Effector memory CD4-positive, alpha-beta T cell (primary cell): ENCODE results near the gene ATXN10.
"Not testable (repeated sequence)": the region's sequence is repeated elsewhere in the genome, so short reads cannot be mapped to it uniquely, and the experiment has no call there.

ENCODE experiments used
- DNase-seq, 3 donors: peaks; one replicate each; pipeline ENCODE4 v3.0.0-alpha.2; 2020
- H3K27ac ChIP-seq: 2 replicates; pipeline ENCODE4 v1.7.0; 2013; ENCODE audit warnings: mild to moderate bottlenecking, low read length, moderate library complexity; ENCODE audit not compliant: insufficient read depth, poor library complexity, severe bottlenecking
- H3K27me3 ChIP-seq: replicated peaks from 2 replicates; pipeline ENCODE4 v1.7.0; 2013; ENCODE audit warnings: mild to moderate bottlenecking, low read length; ENCODE audit not compliant: insufficient read depth, control insufficient read depth, poor library complexity, severe bottlenecking
- H3K36me3 ChIP-seq: 2 replicates; pipeline ENCODE4 v1.7.0; 2013; ENCODE audit warnings: mild to moderate bottlenecking, low read length, moderate library complexity; ENCODE audit not compliant: control insufficient read depth, insufficient read depth
- H3K4me1 ChIP-seq: 2 replicates; pipeline ENCODE4 v1.7.0; 2013; ENCODE audit warnings: low read length, mild to moderate bottlenecking; ENCODE audit not compliant: control insufficient read depth, insufficient read depth, poor library complexity, severe bottlenecking
- H3K4me3 ChIP-seq: 2 replicates; pipeline ENCODE4 v1.7.0; 2013; ENCODE audit warnings: low read length, low read depth, mild to moderate bottlenecking; ENCODE audit not compliant: insufficient read depth, poor library complexity, severe bottlenecking
- H3K9me3 ChIP-seq: 2 replicates; pipeline ENCODE4 v1.7.0; 2013; ENCODE audit warnings: mild to moderate bottlenecking, low read length, moderate library complexity; ENCODE audit not compliant: control insufficient read depth

The ATXN10 gene

GRCh38 chr22:45703758-45704157, 32.1 kb downstream of the ATXN10 start:
- H3K4me1 ChIP-seq, result no peaks in the 10 kb centered on the region
- no peak overlapping the region for H3K27ac ChIP-seq
- H3K27me3 ChIP-seq, result no peaks in the 10 kb centered on the region
- H3K4me3 ChIP-seq, result no peak overlapping the region
- DNase-seq, result no peak
- H3K36me3 ChIP-seq, result peaks cover 35% of the 10 kb centered on the region
- no peaks in the 10 kb centered on the region for H3K9me3 ChIP-seq

DNA sequence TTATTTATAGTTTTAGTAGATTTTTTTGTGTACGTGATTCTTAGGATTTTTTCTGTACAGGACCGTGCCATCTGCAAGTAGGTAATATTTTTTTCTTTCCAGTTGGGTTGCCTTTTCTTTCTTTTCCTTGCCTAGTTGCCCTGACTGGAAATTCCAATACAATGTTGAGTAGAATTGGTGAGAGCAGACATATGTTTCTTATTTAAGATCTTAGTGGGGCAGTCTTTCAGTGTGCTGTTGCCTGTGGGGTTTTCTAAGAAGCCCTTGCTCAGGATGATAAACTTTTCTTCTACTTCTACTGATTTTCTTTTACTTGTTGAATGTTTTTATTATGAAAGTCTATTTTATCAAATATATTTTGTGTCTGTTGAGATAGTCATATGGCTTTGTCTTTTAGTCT, 33.0 kb downstream of the ATXN10 start:
- H3K4me1 ChIP-seq, result no peaks in the 10 kb centered on the region
- DNase-seq, result no peak
- no peaks in the 10 kb centered on the region for H3K9me3 ChIP-seq
- H3K27me3 ChIP-seq, result no peaks in the 10 kb centered on the region
- no peak overlapping the region for H3K27ac ChIP-seq
- H3K4me3 ChIP-seq, result no peak overlapping the region
- peaks cover 38% of the 10 kb centered on the region for H3K36me3 ChIP-seq

- no peaks in the 10 kb centered on the region for H3K4me1 ChIP-seq
- DNase-seq, result no peak
Measured at GRCh38 chr22:45707605-45708004, 36.0 kb downstream of the ATXN10 start.

DNA sequence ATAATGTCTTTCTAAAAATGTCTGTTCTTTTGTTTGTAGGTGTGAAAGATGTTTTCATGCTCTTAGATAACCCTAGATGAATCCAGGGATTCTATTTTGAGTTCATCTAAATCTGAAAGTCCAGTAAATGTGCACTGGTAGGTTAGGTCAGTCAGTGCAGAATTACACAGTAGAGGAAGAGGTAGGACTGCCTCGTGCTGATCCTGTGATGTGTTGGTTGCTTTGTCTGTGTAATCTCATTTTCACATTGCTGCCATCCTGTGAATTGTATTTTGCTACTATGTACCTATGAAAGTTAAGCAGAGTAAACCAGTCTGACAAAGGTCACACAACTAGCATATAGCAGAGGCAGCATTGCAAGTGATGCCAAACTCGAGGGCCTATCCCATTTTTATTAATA, 36.5 kb downstream of the ATXN10 start:
- no peaks in the 10 kb centered on the region for H3K9me3 ChIP-seq
- no peaks in the 10 kb centered on the region for H3K4me1 ChIP-seq
- no peaks in the 10 kb centered on the region for H3K27me3 ChIP-seq
- DNase-seq, result no peak
- H3K36me3 ChIP-seq, result peaks cover 23% of the 10 kb centered on the region
- no peak overlapping the region for H3K4me3 ChIP-seq
- H3K27ac ChIP-seq, result no peak overlapping the region

More at GRCh38 chr22:45707605-45708004, 36.0 kb downstream of the ATXN10 start:
- Histone ChIP-seq H3K27me3 (no peaks in the 10 kb centered on the region), H3K36me3 (peaks cover 26% of the 10 kb centered on the region), H3K9me3 (no peaks in the 10 kb centered on the region), H3K4me3 (no peak overlapping the region), H3K27ac (no peak overlapping the region)

GRCh38 chr22:45709060-45709739, 37.6 kb downstream of the ATXN10 start:
- no peaks in the 10 kb centered on the region for H3K9me3 ChIP-seq
- no peaks in the 10 kb centered on the region for H3K4me1 ChIP-seq
- no peak overlapping the region for H3K27ac ChIP-seq
- H3K27me3 ChIP-seq, result no peaks in the 10 kb centered on the region
- H3K36me3 ChIP-seq, result peaks cover 23% of the 10 kb centered on the region
- no peak for DNase-seq
- no peak overlapping the region for H3K4me3 ChIP-seq

- Histone ChIP-seq H3K9me3 (no peaks in the 10 kb centered on the region), H3K27me3 (no peaks in the 10 kb centered on the region), H3K36me3 (peaks cover 25% of the 10 kb centered on the region), H3K27ac (no peak overlapping the region), H3K4me3 (no peak overlapping the region), H3K4me1 (no peaks in the 10 kb centered on the region)
- DNase-seq, result no peak
Measured at GRCh38 chr22:45709866-45710265, 38.2 kb downstream of the ATXN10 start.

GRCh38 chr22:45710469-45710868, 38.8 kb downstream of the ATXN10 start:
- H3K27me3 ChIP-seq, result no peaks in the 10 kb centered on the region
- H3K4me1 ChIP-seq, result no peaks in the 10 kb centered on the region
- H3K27ac ChIP-seq, result no peak overlapping the region
- DNase-seq, result no peak
- peaks cover 30% of the 10 kb centered on the region for H3K36me3 ChIP-seq
- no peaks in the 10 kb centered on the region for H3K9me3 ChIP-seq
- H3K4me3 ChIP-seq, result no peak overlapping the region

GRCh38 chr22:45714390-45714789, 42.8 kb downstream of the ATXN10 start:
- not testable (repeated sequence) for DNase-seq, H3K4me3 ChIP-seq, H3K27me3 ChIP-seq, H3K27ac ChIP-seq, H3K4me1 ChIP-seq, H3K9me3 ChIP-seq
- peaks cover 12% of the 10 kb centered on the region for H3K36me3 ChIP-seq

DNA sequence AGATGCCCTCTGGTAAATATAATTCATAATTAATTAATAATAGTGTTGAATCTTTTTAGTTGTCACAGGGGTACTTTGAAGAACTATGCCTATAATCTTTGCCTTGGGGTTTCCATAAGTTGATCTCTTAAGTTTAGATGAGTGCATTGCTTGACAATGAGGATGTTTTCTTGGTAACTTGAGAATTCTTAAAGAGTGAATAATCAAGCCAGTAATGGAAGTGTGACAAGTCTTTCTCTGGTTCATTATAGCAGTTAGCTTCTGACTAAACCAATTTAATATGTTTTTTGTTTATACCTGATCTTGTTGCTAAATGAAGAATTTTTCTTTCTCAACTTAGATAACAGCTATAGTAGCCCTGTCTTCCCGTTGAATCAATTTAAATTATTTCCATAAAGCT, 46.2 kb downstream of the ATXN10 start:
- no peaks in the 10 kb centered on the region for H3K4me1 ChIP-seq
- no peak overlapping the region for H3K27ac ChIP-seq
- no peaks in the 10 kb centered on the region for H3K9me3 ChIP-seq
- DNase-seq, result no peak
- H3K27me3 ChIP-seq, result no peaks in the 10 kb centered on the region
- H3K4me3 ChIP-seq, result no peak overlapping the region
- peaks cover 16% of the 10 kb centered on the region for H3K36me3 ChIP-seq

DNA sequence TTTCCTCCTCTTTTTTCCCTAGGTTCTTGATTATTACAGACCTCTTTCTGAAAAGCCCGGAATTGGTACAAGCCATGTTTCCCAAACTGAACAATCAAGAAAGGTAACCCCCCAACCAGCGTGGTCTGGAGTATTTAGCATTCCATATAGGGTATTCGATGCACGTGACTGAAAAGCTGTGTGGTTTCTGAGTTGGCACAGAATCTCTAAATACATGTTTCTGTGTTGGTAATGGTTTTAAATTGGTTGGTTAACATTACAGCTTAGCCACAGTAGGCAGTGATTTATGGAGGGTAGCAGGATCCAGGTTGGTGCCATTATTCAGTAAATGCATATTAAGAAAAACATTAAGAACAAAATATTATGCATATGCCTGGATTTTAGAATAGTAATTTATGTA, 46.8 kb downstream of the ATXN10 start:
- Histone ChIP-seq H3K27me3 (no peaks in the 10 kb centered on the region), H3K36me3 (peaks cover 16% of the 10 kb centered on the region), H3K9me3 (no peaks in the 10 kb centered on the region), H3K27ac (no peak overlapping the region), H3K4me3 (no peak overlapping the region), H3K4me1 (no peaks in the 10 kb centered on the region)
- no peak for DNase-seq
